Upper lobe of right lung (tissue), 1 donor: Measurements from ENCODE around the gene ELOVL7. TPM values are rescaled to one million over a fixed set of nuclear protein-coding genes. Genes with fewer than 3 reads are reported as not detected.

ENCODE experiments used
- ATAC-seq: fragments of 200-7000 bp; cut with Tn5 transposase; one replicate; pipeline ENCODE4 v1.9.1; 2020; ENCODE audit warnings: mild to moderate bottlenecking, moderate library complexity
- DNase-seq: peaks from one replicate; pipeline ENCODE4 v3.0.0-alpha.2; 2020
- H3K27ac ChIP-seq: fragments of 200-600 bp; one replicate; pipeline ENCODE4 v1.8.0; 2022
- H3K27me3 ChIP-seq: fragments of 200-600 bp; one replicate; pipeline ENCODE4 v1.8.0; 2022; ENCODE audit warnings: mild to moderate bottlenecking
- H3K36me3 ChIP-seq: fragments of 200-600 bp; one replicate; pipeline ENCODE4 v1.8.0; 2022
- H3K4me1 ChIP-seq: fragments of 200-600 bp; one replicate; pipeline ENCODE4 v1.8.0; 2022
- H3K4me3 ChIP-seq: fragments of 200-600 bp; one replicate; pipeline ENCODE4 v1.8.0; 2022; ENCODE audit warnings: mild to moderate bottlenecking
- H3K9me3 ChIP-seq: fragments of 200-600 bp; one replicate; pipeline ENCODE4 v1.8.0; 2022
- intact Hi-C: fragments of 100-400 bp; cut with DNase I; formaldehyde crosslinking; loops from one replicate; pipeline ENCODE4 v1.11.0; 2022
- total RNA-seq: library from RNA; stranded (reverse); fragmentation: NEBNext Ultra II Directional; extraction: Animal tissue kit (Norgen Biotek cat#: 25700); gene quantifications from one replicate; pipeline ENCODE4 v1.2.1, GENCODE V29; 2021
- TF ChIP-seq, protein P1 (sequence below): fragments of 200-600 bp; IDR thresholded peaks from one replicate; pipeline ENCODE4 v1.8.0; 2022; ENCODE audit warnings: antibody characterized with exemption
- donor health status: DM: no; HTN: yes; CAD: no; lungs with severe emphysema.

The ELOVL7 gene
- total RNA-seq, 1 donor from 2014 or later: 8.2 TPM

DNA sequence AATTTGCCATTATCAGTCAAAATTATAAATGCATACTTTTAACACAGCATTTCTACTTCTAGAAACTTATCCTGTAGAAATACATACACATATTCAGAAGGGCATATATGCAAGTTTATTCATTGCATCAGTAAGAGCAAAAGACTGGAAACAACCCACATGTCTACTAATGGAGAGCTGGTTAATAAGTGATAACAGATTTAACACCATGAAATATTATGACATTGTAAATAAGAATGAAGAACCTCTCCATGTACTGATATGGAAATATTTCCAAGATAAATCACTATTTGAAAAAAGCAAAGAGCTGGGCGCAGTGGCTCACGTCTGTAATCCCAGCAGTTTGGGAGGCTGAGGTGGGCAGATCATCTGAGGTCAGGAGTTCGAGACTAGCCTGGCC, 54.5 kb downstream of the ELOVL7 start:
- intact Hi-C loops: no loop called here
- Histone ChIP-seq H3K36me3 (no peaks in the 10 kb centered on the region), H3K4me1 (no peaks in the 10 kb centered on the region), H3K27ac (no peak overlapping the region), H3K4me3 (no peak overlapping the region), H3K27me3 (no peaks in the 10 kb centered on the region), H3K9me3 (no peaks in the 10 kb centered on the region)
- no peak for ATAC-seq
- DNase-seq: no peak
- TF ChIP-seq, protein P1, sequence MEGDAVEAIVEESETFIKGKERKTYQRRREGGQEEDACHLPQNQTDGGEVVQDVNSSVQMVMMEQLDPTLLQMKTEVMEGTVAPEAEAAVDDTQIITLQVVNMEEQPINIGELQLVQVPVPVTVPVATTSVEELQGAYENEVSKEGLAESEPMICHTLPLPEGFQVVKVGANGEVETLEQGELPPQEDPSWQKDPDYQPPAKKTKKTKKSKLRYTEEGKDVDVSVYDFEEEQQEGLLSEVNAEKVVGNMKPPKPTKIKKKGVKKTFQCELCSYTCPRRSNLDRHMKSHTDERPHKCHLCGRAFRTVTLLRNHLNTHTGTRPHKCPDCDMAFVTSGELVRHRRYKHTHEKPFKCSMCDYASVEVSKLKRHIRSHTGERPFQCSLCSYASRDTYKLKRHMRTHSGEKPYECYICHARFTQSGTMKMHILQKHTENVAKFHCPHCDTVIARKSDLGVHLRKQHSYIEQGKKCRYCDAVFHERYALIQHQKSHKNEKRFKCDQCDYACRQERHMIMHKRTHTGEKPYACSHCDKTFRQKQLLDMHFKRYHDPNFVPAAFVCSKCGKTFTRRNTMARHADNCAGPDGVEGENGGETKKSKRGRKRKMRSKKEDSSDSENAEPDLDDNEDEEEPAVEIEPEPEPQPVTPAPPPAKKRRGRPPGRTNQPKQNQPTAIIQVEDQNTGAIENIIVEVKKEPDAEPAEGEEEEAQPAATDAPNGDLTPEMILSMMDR: no peak

DNA sequence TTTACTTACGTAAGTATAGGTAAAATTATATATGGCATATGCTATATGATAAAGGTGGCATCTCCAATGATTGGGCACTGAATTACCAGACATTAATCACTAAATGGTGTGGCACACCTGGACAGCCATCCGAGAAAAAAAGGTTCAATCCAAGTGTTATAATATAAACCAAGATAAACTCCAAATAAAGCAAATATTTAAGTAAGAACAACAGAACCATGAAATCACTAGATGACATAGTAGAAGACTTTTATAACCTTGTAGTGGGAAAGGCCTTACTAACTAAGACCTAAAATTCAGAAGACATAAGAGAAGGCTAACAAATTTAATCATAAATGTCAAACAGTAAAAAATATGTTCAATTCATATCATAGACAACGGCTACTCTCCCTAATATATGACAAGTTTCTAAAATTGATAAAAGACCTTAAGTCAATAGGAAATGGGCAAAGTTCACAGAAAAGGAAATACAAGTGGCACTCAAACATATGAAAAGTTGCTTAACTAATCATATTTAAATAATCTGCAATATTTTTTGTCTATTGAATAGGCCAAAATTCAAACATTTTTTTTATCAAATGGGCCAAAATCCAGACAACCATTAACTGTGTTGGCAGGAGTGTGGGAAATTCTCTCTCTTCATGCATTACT, 55.1 kb downstream of the ELOVL7 start:
- H3K4me3 ChIP-seq: no peak overlapping the region
- H3K27ac ChIP-seq: no peak overlapping the region
- H3K36me3 ChIP-seq: no peaks in the 10 kb centered on the region
- H3K4me1 ChIP-seq: no peaks in the 10 kb centered on the region
- no peaks in the 10 kb centered on the region for H3K27me3 ChIP-seq
- intact Hi-C loops: no loop called here
- ATAC-seq: no peak
- TF ChIP-seq, protein P1: no peak
- DNase-seq: no peak
- no peaks in the 10 kb centered on the region for H3K9me3 ChIP-seq

DNA sequence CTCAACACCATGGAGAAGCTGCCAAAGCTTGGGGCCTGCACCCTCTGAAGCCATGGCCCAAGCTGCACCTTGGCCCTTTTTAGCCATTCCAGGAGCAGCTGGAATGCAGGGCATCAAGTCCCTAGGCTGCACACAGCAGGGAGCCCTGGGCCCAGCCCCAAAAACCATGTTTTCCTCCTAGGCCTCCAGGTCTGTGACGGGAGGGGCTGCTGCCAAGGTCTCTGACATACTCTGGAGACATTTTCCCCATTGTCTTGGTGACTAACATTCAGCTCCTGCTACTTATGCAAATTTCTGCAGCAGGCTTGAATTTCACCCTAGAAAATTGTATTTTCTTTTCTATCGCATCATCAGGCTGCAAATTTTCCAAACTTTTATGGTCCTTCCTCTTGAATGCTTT, 64.6 kb downstream of the ELOVL7 start:
- TF ChIP-seq, protein P1: no peak
- no peak overlapping the region for H3K27ac ChIP-seq
- intact Hi-C loops: no loop called here

DNA sequence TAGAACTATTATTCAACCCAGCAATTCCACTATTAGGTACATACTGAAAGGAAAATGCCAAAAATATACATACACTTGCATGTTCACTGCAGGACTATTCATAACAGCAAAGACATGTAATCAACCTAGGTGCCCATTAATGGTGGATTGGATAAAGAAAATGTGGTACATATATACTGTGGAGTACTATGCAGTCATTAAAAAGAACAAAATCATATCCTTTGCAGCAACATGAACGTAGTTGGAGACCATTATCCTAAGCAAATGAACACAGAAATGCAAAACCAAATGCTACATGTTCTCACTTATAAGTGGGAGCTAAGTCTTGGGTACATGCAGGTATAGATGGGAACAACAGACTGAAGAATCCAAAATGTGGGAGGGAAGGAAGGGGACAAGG, 67.7 kb downstream of the ELOVL7 start:
- Histone ChIP-seq H3K27me3 (no peaks in the 10 kb centered on the region), H3K9me3 (no peaks in the 10 kb centered on the region), H3K4me3 (no peak overlapping the region), H3K4me1 (no peaks in the 10 kb centered on the region), H3K27ac (no peak overlapping the region), H3K36me3 (no peaks in the 10 kb centered on the region)
- no peak for DNase-seq
- ATAC-seq: no peak
- intact Hi-C loops: no loop called here
- TF ChIP-seq, protein P1: no peak

More for the DNA sequence above, 64.6 kb downstream of the ELOVL7 start:
- no peaks in the 10 kb centered on the region for H3K4me1 ChIP-seq
- no peaks in the 10 kb centered on the region for H3K9me3 ChIP-seq
- ATAC-seq (no peak), DNase-seq (no peak)
- no peaks in the 10 kb centered on the region for H3K36me3 ChIP-seq
- no peak overlapping the region for H3K4me3 ChIP-seq
- no peaks in the 10 kb centered on the region for H3K27me3 ChIP-seq

DNA sequence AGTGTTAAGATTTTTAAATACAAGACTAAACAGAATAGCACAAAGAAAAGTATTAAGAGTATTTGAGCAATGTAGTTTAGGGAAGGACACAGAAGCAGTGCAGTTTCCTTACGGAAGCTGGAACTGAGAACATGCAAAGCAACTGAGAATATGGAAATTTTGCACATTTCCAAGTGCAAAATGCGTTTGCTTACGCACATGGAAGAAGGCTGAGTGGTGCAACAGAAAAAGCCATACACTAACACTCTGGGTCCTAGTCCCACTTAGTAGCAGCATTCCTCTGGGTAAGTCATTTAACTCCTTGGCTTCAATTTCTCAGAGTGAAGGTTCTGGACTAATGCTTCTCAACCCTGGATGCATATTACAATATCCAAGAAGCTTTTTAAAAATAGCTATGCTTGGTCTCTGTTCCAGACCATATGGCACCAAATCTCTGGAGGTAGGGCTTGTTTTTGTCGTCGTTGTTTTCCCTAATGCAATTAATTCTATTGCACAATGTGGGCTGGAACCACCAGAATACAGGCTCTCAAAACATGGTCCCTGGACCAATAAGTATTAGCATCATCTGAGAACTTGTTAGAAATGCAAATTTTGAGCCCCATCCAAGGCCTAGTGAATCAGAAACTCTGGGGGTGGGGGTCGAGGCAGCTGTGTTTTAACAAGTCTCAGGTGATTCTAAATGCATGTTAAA, 78.9 kb downstream of the ELOVL7 start:
- intact Hi-C loops: no loop called here

More for the DNA sequence above, 78.9 kb downstream of the ELOVL7 start:
- TF ChIP-seq, protein P1: no peak
- Histone ChIP-seq H3K9me3 (no peaks in the 10 kb centered on the region), H3K4me3 (no peak overlapping the region), H3K27me3 (no peaks in the 10 kb centered on the region), H3K27ac (no peak overlapping the region), H3K36me3 (no peaks in the 10 kb centered on the region), H3K4me1 (no peaks in the 10 kb centered on the region)
- ATAC-seq (no peak), DNase-seq (no peak)
